OCI-LY3 (cell line): ENCODE measurements around the gene COL4A2.

Experiments used
- H2AFZ ChIP-seq: fragments of 200-600, 300-600 bp; shearing (Covaris generic); 2 replicates; pipeline ENCODE4 v1.6.0; 2014; ENCODE audit warnings: antibody characterized with exemption, low read depth, low read length
- H3K27ac ChIP-seq: fragments of 200-600, 300-600 bp; sonication (generic); 2 replicates; pipeline ENCODE4 v1.5.1; 2014; ENCODE audit warnings: mild to moderate bottlenecking, low read length, moderate library complexity, mixed read lengths
- H3K27me3 ChIP-seq: fragments of 200-600, 300-600 bp; sonication (generic); 2 replicates; pipeline ENCODE4 v1.6.1; 2014; ENCODE audit warnings: low read depth, low read length, mixed read lengths
- H3K36me3 ChIP-seq: fragments of 200-600, 300-600 bp; sonication (generic); replicated peaks from 2 replicates; pipeline ENCODE3; 2014; ENCODE audit warnings: low read depth, low read length, mixed read lengths
- H3K4me1 ChIP-seq: fragments of 300-600, 200-600 bp; sonication (generic); 2 replicates; pipeline ENCODE4 v1.6.1; 2014; ENCODE audit warnings: low read length, mixed read lengths
- H3K4me2 ChIP-seq: fragments of 200-600, 300-600 bp; sonication (generic); 2 replicates; pipeline ENCODE4 v1.6.1; 2014; ENCODE audit warnings: low read length, mixed read lengths
- H3K4me3 ChIP-seq: fragments of 300-600, 200-600 bp; sonication (generic); 2 replicates; pipeline ENCODE4 v1.5.1; 2014; ENCODE audit warnings: antibody characterized with exemption, mild to moderate bottlenecking, low read length, moderate library complexity
- H3K79me2 ChIP-seq: fragments of 300-600, 200-600 bp; shearing (Covaris generic); 2 replicates; pipeline ENCODE4 v1.6.1; 2014; ENCODE audit warnings: mild to moderate bottlenecking, low read length, mixed read lengths
- H3K9ac ChIP-seq: fragments of 300-600, 200-600 bp; shearing (Covaris generic); 2 replicates; pipeline ENCODE4 v1.6.0; 2014; ENCODE audit warnings: mild to moderate bottlenecking, low read length, moderate library complexity
- H3K9me3 ChIP-seq: fragments of 200-600, 300-600 bp; shearing (Covaris generic); 2 replicates; pipeline ENCODE4 v1.6.1; 2014; ENCODE audit warnings: low read length, mixed read lengths; ENCODE audit not compliant: insufficient read depth
- H4K20me1 ChIP-seq: fragments of 200-600, 300-600 bp; sonication (generic); 2 replicates; pipeline ENCODE4 v1.6.1; 2016; ENCODE audit warnings: low read length, mixed read lengths; ENCODE audit not compliant: insufficient read depth
- CTCF ChIP-seq: fragments of 200-600, 300-600 bp; sonication (generic); IDR thresholded peaks from 2 replicates; pipeline ENCODE4 v1.5.1; 2014; ENCODE audit warnings: antibody characterized with exemption, low read length, low read depth
- EZH2phosphoT487 ChIP-seq: fragments of 200-600 bp; shearing (Covaris generic); IDR thresholded peaks from 2 replicates; pipeline ENCODE4 v1.6.1; 2018; ENCODE audit warnings: antibody characterized with exemption, mixed run types, low read depth

The COL4A2 gene

GRCh38 chr13:110436786-110437370 is 129.8 kb downstream of the COL4A2 start:
- peaks cover 32% of the 10 kb centered on the region for H3K27me3 ChIP-seq
- no peak overlapping the region for H3K4me3 ChIP-seq
- no peaks in the 10 kb centered on the region for H3K4me1 ChIP-seq
- no peak overlapping the region for H2AFZ ChIP-seq
- no peaks in the 10 kb centered on the region for H3K9me3 ChIP-seq
- H3K4me2 ChIP-seq, result no peak overlapping the region
- TF ChIP-seq EZH2phosphoT487 (no peak), CTCF (no peak)
- no peaks in the 10 kb centered on the region for H4K20me1 ChIP-seq
- H3K79me2 ChIP-seq, result no peaks in the 10 kb centered on the region
- H3K27ac ChIP-seq, result no peak overlapping the region
- H3K36me3 ChIP-seq, result no peaks in the 10 kb centered on the region
- H3K9ac ChIP-seq, result no peak overlapping the region

GRCh38 chr13:110438211-110438610 is 131.1 kb downstream of the COL4A2 start:
- TF ChIP-seq CTCF (no peak), EZH2phosphoT487 (no peak)
- Histone ChIP-seq H4K20me1 (no peaks in the 10 kb centered on the region), H3K4me2 (no peak overlapping the region), H3K4me1 (no peaks in the 10 kb centered on the region), H2AFZ (no peak overlapping the region), H3K27ac (no peak overlapping the region), H3K9ac (no peak overlapping the region), H3K4me3 (no peak overlapping the region), H3K9me3 (no peaks in the 10 kb centered on the region), H3K79me2 (no peaks in the 10 kb centered on the region), H3K36me3 (no peaks in the 10 kb centered on the region), H3K27me3 (peaks cover 38% of the 10 kb centered on the region)

GRCh38 chr13:110438776-110439175 is 131.7 kb downstream of the COL4A2 start:
- peaks cover 44% of the 10 kb centered on the region for H3K27me3 ChIP-seq
- H3K4me2 ChIP-seq, result no peak overlapping the region
- no peak overlapping the region for H3K27ac ChIP-seq
- no peaks in the 10 kb centered on the region for H3K9me3 ChIP-seq
- H3K36me3 ChIP-seq, result no peaks in the 10 kb centered on the region
- TF ChIP-seq EZH2phosphoT487 (no peak), CTCF (no peak)
- peaks cover 3% of the 10 kb centered on the region for H3K4me1 ChIP-seq
- no peak overlapping the region for H2AFZ ChIP-seq
- H4K20me1 ChIP-seq, result no peaks in the 10 kb centered on the region
- H3K79me2 ChIP-seq, result no peaks in the 10 kb centered on the region
- H3K9ac ChIP-seq, result no peak overlapping the region
- H3K4me3 ChIP-seq, result no peak overlapping the region

GRCh38 chr13:110440946-110441731 is 134.1 kb downstream of the COL4A2 start:
- no peaks in the 10 kb centered on the region for H4K20me1 ChIP-seq
- H2AFZ ChIP-seq, result no peak overlapping the region
- no peaks in the 10 kb centered on the region for H3K79me2 ChIP-seq
- H3K4me1 ChIP-seq, result peaks cover 10% of the 10 kb centered on the region
- no peaks in the 10 kb centered on the region for H3K9me3 ChIP-seq
- no peaks in the 10 kb centered on the region for H3K36me3 ChIP-seq
- no peak overlapping the region for H3K4me2 ChIP-seq
- H3K4me3 ChIP-seq, result no peak overlapping the region
- no peak overlapping the region for H3K9ac ChIP-seq
- TF ChIP-seq EZH2phosphoT487 (no peak), CTCF (no peak)
- no peak overlapping the region for H3K27ac ChIP-seq
- peaks cover 45% of the 10 kb centered on the region for H3K27me3 ChIP-seq
